HG02870 (cell line): ENCODE data around the gene KIAA1549.

ENCODE experiments used
- ATAC-seq: cut with Tn5 transposase; IDR thresholded peaks from one replicate; pipeline ENCODE4 v1.9.1; 2021; ENCODE audit warnings: mild to moderate bottlenecking, moderate library complexity; ENCODE audit not compliant: unreplicated experiment

The KIAA1549 gene

DNA sequence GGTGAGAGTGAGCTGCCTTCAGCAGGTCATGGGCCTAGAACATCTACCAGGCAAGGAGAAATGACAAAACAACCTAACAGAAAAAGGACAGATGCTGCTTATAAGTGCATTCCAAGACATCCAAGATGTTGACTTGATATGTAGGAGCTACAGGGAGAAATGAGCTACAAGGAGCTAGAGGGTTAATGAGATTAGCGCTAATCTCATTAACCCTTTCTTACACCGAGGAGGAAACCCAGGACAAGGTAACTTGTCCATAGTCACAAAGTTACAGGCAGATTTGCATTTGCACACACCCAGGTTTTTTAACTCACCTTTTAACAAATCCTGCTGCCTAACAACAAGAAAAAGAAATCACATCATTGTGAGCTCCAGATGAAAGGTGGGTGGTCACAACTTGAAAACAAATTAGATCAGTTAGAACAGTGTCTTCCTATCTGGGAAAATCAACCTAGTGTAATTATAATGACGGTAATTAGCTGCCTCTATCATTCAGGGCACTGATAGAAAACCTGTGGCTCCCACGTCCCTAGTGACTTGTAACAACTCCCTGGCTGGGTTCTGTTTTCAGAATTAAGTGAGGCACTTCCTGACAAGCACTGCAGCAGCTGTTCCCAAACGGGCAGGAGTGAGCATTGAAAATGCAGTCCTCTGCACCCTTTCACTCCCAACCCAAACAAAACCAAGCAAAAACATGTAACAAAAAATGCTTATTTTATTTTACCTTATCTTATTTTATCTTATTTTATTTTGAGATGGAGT lies 5.7 kb downstream of the KIAA1549 start:
- ATAC-seq, result no peak

DNA sequence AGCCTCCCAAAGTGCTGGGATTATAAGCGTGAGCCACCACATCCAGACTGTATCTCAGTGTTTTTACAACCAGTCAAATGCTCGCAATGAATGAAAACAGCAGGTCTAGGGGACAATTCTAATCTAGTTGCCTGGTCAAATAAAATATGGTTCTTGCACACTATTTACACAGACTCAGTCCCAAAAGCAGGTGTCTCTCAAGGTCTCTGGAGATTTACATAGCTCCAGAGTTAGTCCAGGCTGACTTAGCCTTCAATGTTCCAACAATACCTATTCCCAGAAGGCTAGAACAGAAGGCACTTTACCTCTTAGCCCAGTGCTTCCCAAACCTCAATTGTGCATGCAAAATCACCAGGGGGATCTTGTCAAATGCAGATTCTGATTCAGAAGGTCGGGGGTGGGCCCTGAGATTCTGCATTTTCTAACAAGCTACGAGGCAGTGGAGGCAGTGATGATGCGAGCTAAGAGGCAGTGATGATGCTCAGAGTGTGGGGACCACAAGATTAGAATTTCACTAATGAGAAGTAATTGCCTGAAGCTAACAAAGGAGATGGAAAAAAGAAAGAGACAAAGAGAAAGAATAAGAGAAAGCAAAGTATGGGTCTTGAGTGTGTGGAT lies 6.4 kb downstream of the KIAA1549 start:
- no peak for ATAC-seq

- no peak for ATAC-seq
Measured at GRCh38 chr7:138974103-138974502, 7.1 kb downstream of the KIAA1549 start.

DNA sequence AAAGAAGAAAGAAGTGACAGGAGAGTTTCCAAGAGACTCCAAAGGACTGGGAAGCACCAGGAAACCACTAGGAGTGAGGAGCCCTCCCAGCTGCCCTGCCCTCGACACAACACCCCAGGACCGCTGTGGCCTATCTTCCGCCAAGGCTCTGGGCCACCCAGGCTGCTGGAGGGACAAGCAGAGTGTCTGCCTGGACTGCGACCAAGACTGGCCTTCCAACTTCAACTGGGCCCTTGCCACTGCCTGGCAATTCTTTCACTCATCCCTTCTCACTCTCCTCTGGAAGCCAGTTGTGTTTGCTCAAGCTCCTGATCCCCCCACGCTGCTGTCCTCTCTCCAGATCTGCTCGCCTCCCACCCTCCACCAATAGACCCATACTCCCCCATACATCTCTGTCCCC lies 10.2 kb downstream of the KIAA1549 start:
- ATAC-seq, result no peak

DNA sequence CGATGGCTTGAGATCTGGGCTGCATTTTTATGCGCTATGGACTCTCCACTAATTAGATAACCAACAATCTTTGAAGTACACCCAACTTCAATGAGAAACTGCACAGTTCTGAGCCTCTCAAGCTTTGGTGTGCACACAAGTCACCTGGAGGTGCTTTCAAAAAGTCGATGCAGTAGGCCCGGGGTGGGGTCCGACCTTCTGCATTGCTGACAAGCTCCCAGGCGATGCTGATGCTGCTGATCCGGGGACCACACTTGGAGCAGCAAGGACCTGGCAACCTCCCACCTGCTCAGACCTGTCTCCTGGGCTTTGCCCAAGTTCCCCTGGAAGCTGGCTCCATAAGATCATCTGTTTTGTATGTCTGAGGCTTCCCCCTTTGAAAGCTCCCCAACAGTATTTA lies 10.7 kb downstream of the KIAA1549 start:
- ATAC-seq, result no peak

- ATAC-seq, result no peak
Measured at GRCh38 chr7:138967159-138967558, 14.0 kb downstream of the KIAA1549 start.

- ATAC-seq, result no peak
Measured at GRCh38 chr7:138964624-138965436, 16.4 kb downstream of the KIAA1549 start.

DNA sequence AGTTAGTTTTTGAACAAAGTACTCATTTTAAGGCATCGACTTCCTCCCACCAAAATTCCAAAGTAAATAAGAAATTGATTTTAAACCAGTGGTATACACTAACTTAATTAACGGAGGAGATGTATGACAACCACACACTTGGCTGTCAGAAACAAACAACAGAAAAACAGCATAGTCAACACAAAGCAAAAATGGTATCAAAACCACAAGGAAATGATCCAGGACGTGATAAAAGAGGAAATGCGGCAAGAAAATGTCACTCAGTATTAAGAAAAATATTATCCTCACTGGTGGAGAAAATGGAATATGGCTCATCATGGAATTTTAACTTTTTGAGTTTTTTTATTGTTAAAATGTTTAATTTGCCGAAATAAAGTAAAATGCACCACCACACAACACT lies 17.5 kb downstream of the KIAA1549 start:
- ATAC-seq, result no peak

DNA sequence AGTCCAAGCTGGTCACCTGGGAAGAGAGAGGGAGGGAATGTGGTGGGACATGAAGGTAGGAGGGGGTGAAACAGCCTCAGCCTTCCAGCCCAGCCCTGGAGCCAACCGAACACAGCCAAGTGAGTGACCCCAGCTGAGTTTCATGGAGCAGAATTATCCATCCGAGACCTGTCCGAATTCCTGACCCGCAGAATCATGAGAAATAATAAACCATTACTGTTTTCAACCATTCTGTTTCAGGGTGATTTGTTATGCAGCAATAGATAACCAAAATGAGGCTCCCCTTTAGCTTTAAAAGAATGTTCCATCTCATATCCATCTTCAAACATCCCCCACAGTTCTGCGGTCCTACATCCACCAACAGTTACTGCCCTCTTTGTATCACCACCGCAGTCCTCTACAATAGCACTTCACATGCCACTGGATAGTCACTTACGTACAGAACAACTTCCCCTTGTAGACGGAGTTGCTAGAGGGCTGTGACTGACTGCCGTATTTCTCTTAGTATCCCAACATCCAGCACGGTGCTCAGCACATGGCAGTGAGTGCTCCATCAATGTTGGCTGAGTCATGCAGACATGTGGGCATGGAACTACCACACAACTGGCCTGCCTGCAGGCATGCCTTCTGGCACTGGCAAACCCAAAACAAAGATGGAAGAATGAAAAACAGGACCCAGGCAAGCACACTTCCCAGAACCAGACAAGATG lies 18.5 kb downstream of the KIAA1549 start:
- ATAC-seq, result no peak

GRCh38 chr7:138961159-138961558 lies 20.0 kb downstream of the KIAA1549 start:
- no peak for ATAC-seq

DNA sequence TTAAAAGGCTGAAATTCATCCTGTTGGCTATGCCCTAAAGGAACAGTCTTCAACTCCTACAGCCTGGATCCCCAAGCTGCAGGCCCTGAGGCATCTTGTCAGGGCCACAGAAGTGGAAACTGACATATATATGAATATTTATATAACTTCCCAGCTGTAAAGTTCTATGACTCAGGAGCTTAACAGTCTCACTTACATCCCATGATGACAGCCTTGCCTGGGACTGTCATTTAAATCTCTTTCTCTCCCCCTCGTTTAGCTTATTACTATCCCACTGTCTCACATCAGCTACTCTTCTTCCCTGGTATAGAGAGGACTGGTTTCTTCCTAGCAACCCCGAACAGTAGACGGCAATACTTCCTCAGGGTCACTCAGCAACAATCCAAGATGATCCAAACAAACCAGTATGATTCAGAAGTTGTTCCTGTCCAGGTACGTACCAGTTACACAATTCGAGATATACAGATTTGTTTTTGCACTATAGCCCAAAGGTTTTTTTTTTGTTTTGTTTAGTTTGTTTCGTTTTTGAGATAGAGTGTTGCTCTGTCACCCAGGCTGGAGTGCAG lies 22.7 kb downstream of the KIAA1549 start:
- ATAC-seq, result no peak

DNA sequence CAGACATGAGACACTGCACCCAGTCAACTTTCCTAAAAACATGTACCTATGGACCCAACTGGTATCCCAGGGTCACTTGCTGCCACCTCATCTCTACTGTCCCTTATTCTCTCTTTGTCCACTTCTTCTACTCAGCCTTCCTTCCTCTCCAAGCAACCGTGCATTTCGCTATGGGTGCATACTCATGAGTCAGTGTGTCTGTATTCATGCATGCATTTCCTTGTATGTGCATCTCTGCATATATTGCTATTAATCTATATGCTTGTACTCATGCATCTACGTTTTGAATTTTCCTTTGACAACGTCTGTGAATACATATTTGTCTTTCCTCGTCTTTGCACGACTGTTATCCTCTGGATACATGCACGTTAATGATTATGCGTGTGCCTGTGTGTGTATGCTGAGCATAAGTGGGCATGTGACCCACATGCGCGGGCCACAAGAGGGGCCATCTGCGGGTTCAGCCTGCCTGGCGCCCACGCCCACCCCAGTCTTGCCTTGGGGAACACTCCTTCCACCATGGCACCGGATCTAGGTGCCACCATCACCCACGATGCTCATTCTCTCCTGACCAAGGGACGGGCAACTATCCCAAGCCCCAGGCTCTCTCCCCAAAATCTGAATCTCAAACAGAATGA lies 23.3 kb downstream of the KIAA1549 start:
- no peak for ATAC-seq

- ATAC-seq, result no peak
Measured at GRCh38 chr7:138957217-138957616, 24.0 kb downstream of the KIAA1549 start.

GRCh38 chr7:138954545-138955475 lies 26.4 kb downstream of the KIAA1549 start:
- no peak for ATAC-seq

DNA sequence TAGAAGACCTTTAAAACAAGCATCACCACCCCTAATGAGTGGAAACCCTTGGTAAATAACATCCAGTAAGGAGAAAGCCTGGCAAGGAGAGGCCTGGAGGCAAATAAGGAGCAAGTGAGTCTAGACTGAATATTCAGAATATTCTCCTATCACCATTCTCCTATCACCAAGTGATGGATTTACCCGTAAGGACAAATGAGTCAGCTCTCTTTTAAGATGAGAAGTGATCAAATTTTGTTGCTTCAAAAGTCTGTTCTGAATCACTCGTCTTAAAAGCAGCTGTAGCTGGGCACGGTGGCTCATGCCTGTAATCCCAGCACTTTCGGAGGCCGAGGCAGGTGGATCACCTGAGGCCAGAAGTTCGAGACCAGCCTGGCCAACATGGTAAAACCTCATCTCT lies 28.4 kb downstream of the KIAA1549 start:
- ATAC-seq, result no peak

DNA sequence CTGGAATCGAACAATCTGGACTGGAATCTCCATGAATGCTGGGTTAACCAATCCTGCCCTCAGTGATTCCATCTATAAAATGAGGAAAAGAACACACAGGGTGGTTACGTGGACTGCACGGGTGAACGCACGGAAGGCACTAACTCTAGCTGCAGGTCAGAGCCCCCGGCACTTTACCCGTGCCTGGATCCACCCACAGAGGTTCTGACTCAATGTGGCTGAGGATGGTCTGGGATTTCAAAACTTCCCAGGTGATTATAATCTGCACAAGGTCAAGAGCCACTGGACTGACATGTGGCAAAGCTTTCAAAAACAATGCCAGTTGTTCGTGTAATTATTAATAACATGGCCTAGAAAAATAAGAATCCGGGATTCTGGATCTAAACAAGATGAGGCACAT lies 29.2 kb downstream of the KIAA1549 start:
- ATAC-seq, result no peak

DNA sequence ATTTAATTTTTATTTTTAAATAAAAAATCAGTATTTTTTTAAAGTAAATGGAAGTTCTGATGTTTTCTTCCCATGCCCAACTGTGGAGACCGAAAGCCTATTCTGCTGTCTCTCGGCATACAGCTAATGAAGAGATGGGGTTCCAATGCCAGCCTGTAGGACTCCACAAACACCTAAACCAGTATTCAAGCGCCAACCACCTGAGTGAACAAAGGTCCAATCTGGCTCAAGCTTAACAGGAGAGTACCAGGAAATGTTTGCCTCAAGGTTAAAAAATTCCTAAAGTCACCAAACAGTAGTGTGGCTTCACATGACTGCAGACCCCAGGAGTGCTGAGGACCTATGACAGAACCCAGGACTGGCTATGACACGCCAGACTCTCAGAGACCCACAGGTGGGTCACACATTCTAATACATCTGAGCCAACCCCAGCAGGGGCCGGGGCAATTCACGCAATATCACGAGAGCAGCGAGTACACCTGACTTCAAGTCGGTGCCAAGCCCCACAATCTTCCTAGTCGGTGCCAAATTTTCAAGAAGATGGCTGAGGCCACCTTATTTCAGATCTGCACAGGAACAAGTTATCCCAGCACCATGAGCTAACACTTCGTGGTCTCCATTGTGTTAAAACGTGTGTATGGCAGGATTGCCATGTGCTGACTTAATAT lies 31.6 kb downstream of the KIAA1549 start:
- no peak for ATAC-seq

DNA sequence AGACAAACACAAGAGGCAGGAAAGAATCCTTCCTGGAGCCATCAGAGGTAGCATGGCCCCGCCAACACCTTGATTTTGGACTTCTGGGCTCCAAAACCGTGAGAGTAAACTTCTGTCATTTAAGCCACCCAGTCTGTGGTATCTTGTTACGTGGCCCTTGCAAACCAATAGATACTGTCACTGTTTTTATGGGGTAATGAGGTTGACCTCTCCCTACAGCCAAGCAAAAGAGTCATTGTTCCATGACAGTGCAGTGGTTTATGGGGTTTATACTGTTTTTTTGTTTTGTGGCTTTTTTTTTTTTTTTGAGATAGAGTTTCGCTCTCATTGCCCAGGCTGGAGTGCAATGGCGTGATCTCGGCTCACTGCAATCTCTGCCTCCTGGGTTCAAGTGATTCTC lies 32.8 kb downstream of the KIAA1549 start:
- ATAC-seq, result no peak

DNA sequence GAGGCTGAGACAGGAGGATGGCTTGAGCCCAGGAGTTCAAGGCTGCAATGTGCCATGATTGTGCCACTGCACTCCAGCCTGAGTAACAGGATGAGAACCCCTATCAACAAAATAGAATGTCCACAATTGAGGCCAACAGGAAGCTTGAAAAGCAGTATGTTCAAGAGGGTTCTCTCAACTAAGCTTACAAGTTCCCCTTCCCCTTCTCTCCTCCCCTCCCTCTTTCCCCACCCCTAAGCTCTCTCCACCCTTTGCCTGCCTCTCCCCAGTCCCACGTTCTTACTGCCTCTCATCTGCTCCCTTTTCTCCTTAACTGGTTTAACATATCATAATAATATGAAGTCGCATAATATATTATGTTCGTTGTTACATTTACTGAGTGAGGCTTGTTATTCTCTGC lies 35.4 kb downstream of the KIAA1549 start:
- ATAC-seq, result no peak
